Pancreas (tissue), 10 donors: ENCODE results near the gene CCDC47. TPM values are rescaled to one million over a fixed set of nuclear protein-coding genes. Genes with fewer than 3 reads are reported as not detected.

Experiments used
- ATAC-seq, 4 donors: fragments of 200-7000 bp; cut with Tn5 transposase; one replicate each; pipeline versions ENCODE4 v1.8.0 to v1.9.1; 2020; ENCODE audit warnings: mild to moderate bottlenecking in 4 of 4, moderate library complexity in 4 of 4
- DNase-seq, 6 donors: peaks; one replicate each; pipeline ENCODE4 v3.0.0-alpha.2; 2020
- FAIRE-seq: peaks from 2 replicates; lab custom pipeline; 2012; peaks lifted over from hg19 to GRCh38; lab: Jason Lieb, UNC
- H3K27ac ChIP-seq, 4 donors: fragments of 200-600 bp; sonication (generic); 1 replicate in 3 of 4; 2 replicates in 1 of 4; pipeline versions ENCODE4 v1.5.0 to v1.8.0; 2020
- H3K27me3 ChIP-seq, 4 donors: fragments of 200-600 bp; one replicate each; pipeline ENCODE4 v1.8.0; 2021
- H3K36me3 ChIP-seq, 3 donors: fragments of 200-600 bp; sonication (generic) in 1 of 3; one replicate each; pipeline versions ENCODE4 v1.5.0 to v1.8.0; 2020 to 2021
- H3K4me1 ChIP-seq, 3 donors: fragments of 200-600 bp; one replicate each; pipeline ENCODE4 v1.8.0; 2021
- H3K4me3 ChIP-seq, 4 donors: fragments of 200-600 bp; sonication (generic) in 2 of 4; one replicate each; pipeline versions ENCODE4 v1.5.0 to v1.8.0; 2020 to 2021
- H3K9me3 ChIP-seq, 4 donors: fragments of 200-600 bp; one replicate each; pipeline ENCODE4 v1.8.0; 2021
- WGBS, 2 donors: extraction: QIAGEN DNeasy Blood & Tissue Kit; methylation state at CpG; one replicate each; pipeline ENCODE4 v1.1.7; 2013; 5-methylcytosine and 5-hydroxymethylcytosine counted together
- intact Hi-C, 3 donors: fragments of 100-400 bp; cut with DNase I; formaldehyde crosslinking; loops; one replicate each; pipeline versions ENCODE4 v1.11.1 to v1.14.2; 2022
- polyA plus RNA-seq, 2 donors: library from polyadenylated mRNA; stranded (reverse); fragments of 200-250 nt; gene quantifications; one replicate each; pipeline ENCODE4 v1.2.3, GENCODE V29; 2013
- total RNA-seq, 6 donors: library from RNA; stranded (reverse); fragmentation: NEBNext Ultra II Directional in 4 of 6; extraction: Animal tissue kit (Norgen Biotek cat#: 25700) in 4 of 6; gene quantifications; one replicate each; pipeline versions ENCODE4 v1.2.1 to v1.2.4, GENCODE V29; 2021 to 2023
- TF ChIP-seq, protein P1 (sequence below), 4 donors: fragments of 200-600 bp; sonication (generic) in 3 of 4; IDR thresholded peaks; one replicate each; pipeline versions ENCODE4 v1.5.0 to v1.8.0; 2021; ENCODE audit warnings: antibody characterized with exemption in 4 of 4
- donor health status: healthy with polysubstance abuse.
- donor health status: DM: no; HTN: no; CAD: no; lungs with moderate emphysema.
- donor health status: DM: no; HTN: no; CAD: no.
- donor health status: control.
- donor health status: control.
- donor health status: Bipolar disorder and iron deficiency.
- donor health status: DM: yes; HTN: yes; CAD: no.
- donor health status: DM: no; HTN: no; CAD: no.
- donor health status: DM: no; HTN: no; CAD: no.
- donor health status: DM: yes; HTN: yes; CAD: no.

Gene CCDC47
- total and polyA plus RNA-seq, 8 donors = 10.8 to 60.3 (median 46.9) TPM

DNA sequence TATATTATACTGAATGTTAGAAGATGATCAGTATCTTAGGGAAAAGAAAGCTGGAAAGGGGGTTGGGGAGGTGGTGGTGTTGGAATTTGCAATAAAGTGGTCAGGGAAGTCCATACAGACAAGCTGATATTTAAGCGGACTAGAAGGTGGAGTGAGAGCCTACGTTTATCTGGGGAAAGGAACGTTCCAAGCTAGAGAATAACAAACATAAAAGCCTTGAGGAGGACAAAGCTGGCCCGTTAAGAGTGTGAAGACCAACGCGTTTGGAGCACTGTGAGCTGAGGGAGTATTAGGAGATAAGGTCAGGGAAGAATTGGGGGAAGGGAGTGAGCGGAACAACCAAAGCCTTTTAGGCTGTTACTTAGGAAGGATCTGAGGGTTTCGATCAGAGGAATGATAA is 2.0 kb upstream of the CCDC47 start:
- H3K36me3 ChIP-seq = no peaks in the 10 kb centered on the region
- peak overlapping the region in 3 of 4 donors; percentile 70 to 94 (median 78) for H3K4me3 ChIP-seq
- no peak overlapping the region for H3K27ac ChIP-seq
- 12 to 20% methylated on average over 8 of the region's 8 CpGs for WGBS, 2 donors
- no peaks in the 10 kb centered on the region for H3K9me3 ChIP-seq
- no peak for ATAC-seq
- H3K27me3 ChIP-seq = no peaks in the 10 kb centered on the region
- TF ChIP-seq, protein P1, sequence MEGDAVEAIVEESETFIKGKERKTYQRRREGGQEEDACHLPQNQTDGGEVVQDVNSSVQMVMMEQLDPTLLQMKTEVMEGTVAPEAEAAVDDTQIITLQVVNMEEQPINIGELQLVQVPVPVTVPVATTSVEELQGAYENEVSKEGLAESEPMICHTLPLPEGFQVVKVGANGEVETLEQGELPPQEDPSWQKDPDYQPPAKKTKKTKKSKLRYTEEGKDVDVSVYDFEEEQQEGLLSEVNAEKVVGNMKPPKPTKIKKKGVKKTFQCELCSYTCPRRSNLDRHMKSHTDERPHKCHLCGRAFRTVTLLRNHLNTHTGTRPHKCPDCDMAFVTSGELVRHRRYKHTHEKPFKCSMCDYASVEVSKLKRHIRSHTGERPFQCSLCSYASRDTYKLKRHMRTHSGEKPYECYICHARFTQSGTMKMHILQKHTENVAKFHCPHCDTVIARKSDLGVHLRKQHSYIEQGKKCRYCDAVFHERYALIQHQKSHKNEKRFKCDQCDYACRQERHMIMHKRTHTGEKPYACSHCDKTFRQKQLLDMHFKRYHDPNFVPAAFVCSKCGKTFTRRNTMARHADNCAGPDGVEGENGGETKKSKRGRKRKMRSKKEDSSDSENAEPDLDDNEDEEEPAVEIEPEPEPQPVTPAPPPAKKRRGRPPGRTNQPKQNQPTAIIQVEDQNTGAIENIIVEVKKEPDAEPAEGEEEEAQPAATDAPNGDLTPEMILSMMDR (IDR thresholded peaks at IDR 0.05) = no peak
- no peak for FAIRE-seq
- peaks cover 23 to 31% (median 26%) of the 10 kb centered on the region in 3 donors for H3K4me1 ChIP-seq
- DNase-seq = no peak
- intact Hi-C loops = no loop called here

DNA sequence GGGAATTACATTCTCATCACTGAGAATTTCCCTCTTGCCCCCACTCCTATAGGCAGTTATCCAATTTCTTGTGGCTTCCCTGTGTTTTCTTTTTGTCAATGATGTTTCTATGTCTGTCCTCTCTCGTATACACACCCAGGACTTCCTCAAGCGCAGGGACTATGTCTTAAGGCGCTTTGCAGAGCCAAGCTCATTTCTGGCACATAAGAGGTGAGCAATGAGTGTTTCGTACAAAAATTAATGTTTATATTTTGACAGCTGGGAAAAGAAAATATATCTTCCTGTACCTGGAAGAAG is 1.5 kb upstream of the CCDC47 start:
- 1 to 2% methylated on average over 4 of the region's 4 CpGs for WGBS, 2 donors
- Histone ChIP-seq H3K9me3 (no peaks in the 10 kb centered on the region), H3K27ac (peak overlapping the region in 2 of 4 donors; percentile 96 to 98), H3K4me3 (peak overlapping the region; percentile 70 to 94 (median 82)), H3K27me3 (no peaks in the 10 kb centered on the region), H3K4me1 (peaks cover 18 to 26% (median 21%) of the 10 kb centered on the region in 3 donors), H3K36me3 (no peaks in the 10 kb centered on the region)
- TF ChIP-seq, protein P1 (IDR thresholded peaks at IDR 0.05) = no peak
- no peak for FAIRE-seq
- no peak for DNase-seq
- no peak for ATAC-seq
- intact Hi-C loops = no loop called here

DNA sequence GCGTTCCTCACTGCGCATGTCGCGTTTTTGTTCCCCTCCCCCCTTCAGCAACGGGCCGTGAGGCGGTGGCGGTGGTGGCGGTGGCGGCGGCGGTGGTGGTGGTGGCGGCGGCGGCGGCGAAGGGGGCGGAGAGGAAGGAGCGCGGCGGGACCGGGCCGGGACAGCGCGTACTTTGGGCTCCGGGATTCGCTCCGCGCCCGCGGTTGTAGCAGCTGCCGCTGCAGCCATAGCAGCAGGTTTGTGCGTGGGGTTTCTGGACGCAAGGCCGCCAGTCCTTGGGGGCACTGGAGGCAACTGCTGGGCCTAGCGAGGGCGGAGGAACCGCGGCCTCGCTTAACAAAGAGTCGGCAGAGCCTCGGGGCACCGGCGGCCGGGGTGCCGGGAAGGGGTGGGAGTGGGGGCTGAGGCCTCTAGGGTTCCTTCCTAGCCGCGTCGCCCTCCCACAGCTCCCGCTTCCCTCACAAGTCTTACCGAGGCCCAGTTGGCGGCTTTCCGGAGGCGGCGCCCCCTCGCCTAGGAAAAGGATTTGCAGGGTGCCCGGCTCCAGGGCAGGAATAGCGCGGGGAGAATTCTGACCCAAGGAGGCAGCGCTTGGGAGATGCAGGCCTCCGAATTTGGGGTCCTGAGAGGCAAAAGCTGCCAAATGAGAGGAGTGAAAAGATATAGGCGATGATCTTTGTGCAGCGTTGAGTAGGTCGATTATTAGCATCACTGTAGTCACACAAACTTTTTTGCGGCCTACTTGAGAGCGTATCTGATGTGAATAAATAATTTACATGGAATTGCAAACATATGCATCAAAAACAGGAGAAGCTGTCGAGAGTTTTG is 958 bp upstream of the CCDC47 start, which contains the start of gene DDX42:
TSS of gene DDX42 (plus strand) at position 30 of the 828 bp plus-strand sequence. CDS start 12,880 bp downstream, outside the sequence.
- TF ChIP-seq, protein P1 (IDR thresholded peaks at IDR 0.05) = no peak
- H3K27ac ChIP-seq = peak within 1 kb of the TSS; percentile 96 to 99 (median 98)
- DNase-seq (peak; percentile 88 to 94 (median 92)), FAIRE-seq (no peak), ATAC-seq (peak; percentile 11 to 34 (median 14))
- H3K36me3 ChIP-seq = no peaks in the 10 kb centered on the region
- no peaks in the 10 kb centered on the region for H3K9me3 ChIP-seq
- no peaks in the 10 kb centered on the region for H3K27me3 ChIP-seq
- WGBS, 2 donors = 0 to 1% methylated on average over 40 to 66 of the region's 67 CpGs
- peak within 1 kb of the TSS; percentile 70 to 94 (median 82) for H3K4me3 ChIP-seq
- peaks cover 16 to 20% (median 20%) of the 10 kb centered on the region in 3 donors for H3K4me1 ChIP-seq
- intact Hi-C loops = no loop called here

DNA sequence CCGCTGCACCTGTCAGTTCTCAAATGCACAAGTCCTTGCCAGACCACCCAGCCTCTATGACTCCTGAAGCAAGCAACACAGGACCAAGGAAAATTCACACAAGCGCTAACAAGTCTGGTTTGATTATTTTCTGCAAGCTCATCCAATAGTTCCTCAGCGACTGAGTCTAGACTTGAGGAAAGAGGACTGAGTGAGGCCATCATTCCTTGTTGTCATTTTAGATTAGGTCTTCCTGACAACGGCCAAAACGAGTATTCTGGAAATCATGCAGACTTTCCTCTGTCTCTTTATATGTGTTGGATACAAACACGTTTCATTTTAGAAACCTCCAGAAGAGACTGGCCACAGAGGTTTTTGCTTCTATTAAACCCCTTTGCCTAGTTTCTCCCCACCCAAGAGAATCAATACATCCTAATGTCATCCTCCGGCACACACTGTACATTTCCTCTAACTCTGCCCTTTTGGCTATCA is 561 bp downstream of the CCDC47 start:
- H3K4me1 ChIP-seq = peaks cover 13 to 27% (median 20%) of the 10 kb centered on the region in 3 donors

More for the DNA sequence above, 561 bp downstream of the CCDC47 start:
- peak overlapping the region; percentile 96 to 99 (median 98) for H3K27ac ChIP-seq
- intact Hi-C loops = no loop called here
- WGBS, 2 donors = 2% methylated on average over 7 of the region's 7 CpGs
- H3K36me3 ChIP-seq = no peaks in the 10 kb centered on the region
- peak overlapping the region; percentile 70 to 94 (median 76) for H3K4me3 ChIP-seq
- no peaks in the 10 kb centered on the region for H3K27me3 ChIP-seq
- TF ChIP-seq, protein P1 (IDR thresholded peaks at IDR 0.05) = no peak
- H3K9me3 ChIP-seq = no peaks in the 10 kb centered on the region
- FAIRE-seq (no peak), ATAC-seq (no peak), DNase-seq (no peak)
